ENCODE results near the gene NTMT2.
"Not testable (repeated sequence)": the region's sequence is repeated elsewhere in the genome, so short reads cannot be mapped to it uniquely, and the experiment has no call there.

The NTMT2 gene

DNA sequence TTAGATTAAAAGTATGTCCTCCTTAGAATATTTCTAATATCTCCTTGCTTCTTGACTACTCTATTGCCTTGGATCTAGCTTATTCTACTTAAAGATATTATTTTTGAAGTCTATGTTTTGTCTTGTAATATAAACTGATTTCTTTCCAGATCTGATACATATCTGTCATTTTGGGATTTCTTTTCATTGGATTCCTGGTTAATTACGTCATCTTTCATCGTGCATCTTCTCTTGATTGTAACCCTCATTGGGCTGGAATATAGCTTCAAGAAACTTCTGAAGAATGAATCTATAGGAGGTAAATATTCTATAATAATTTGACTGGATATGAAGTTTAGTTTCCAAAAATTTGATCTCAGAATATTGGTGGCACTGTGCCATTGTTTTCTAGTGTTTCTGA, 12.1 kb downstream of the NTMT2 start:
- no peak for DNase-seq (ENCODE audit: low spot score)

DNA sequence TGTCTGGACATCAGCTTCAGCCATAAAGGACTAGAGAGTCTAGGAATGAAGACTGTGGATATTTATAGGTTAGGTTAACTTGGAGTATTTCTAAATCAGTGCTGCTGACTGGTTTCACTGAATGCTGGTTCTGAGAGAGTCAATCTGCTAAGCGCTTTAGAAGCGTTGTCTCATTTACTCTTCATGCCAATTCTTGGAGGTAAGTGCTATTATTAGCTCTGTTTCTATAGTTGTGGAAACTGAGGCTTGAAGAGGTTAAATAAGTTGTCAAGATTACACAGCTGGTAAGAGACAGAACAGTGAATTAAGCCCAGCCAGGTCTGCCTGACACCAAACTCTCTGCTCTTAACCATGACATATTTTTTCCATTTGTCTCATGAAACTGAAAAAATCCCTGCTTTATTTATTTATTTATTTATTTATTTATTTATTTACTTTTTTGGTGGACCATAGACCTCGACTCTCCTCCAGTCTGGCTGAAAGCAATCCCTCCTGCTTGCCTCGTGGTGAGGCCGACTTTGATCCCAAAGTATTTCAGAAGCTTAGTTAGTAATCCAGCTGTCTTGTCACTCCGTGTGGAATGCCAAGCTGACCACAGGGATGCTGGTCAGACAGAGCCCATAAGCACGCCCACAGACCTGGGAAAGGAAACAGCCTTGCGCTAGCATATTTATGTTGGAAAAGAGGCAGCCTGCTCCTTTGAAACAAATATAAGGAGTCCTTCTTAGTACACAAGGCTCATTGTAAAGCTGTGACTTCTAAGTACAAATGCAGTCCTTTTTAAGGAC, 16.9 kb downstream of the NTMT2 start:
- DNase-seq (ENCODE audit: low spot score) = no peak

GRCh38 chr1:170164103-170164763, 18.5 kb downstream of the NTMT2 start:
- DNase-seq (ENCODE audit: low spot score) = no peak

GRCh38 chr1:170166518-170167180, 20.9 kb downstream of the NTMT2 start:
- DNase-seq (ENCODE audit: low spot score) = no peak

DNA sequence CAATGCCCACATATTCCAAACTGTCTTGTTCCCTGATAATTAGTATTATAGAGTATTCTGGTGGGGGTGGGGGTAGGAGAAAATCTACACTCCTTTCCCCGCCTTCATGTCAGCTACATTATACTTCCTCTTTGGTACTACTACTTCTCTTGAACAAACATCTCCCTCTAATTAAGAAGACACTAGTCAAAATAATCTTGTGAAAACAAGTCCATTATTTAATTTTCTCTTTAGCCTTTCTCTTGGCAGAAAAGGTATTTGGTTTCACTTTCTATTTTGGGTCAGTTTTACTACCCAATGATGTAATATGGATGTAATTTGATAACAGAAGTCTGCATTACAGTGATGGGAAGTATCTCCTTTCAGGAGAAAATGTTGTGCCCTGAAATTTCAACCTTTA, 22.5 kb downstream of the NTMT2 start:
- DNase-seq (ENCODE audit: low spot score) = no peak

- not testable (repeated sequence) for DNase-seq (ENCODE audit: low spot score)
These were observed 24.8 kb downstream of the NTMT2 start for GRCh38 chr1:170170513-170170912.

- DNase-seq (ENCODE audit: low spot score) = no peak
These were observed 28.6 kb downstream of the NTMT2 start for GRCh38 chr1:170174395-170174794.

DNA sequence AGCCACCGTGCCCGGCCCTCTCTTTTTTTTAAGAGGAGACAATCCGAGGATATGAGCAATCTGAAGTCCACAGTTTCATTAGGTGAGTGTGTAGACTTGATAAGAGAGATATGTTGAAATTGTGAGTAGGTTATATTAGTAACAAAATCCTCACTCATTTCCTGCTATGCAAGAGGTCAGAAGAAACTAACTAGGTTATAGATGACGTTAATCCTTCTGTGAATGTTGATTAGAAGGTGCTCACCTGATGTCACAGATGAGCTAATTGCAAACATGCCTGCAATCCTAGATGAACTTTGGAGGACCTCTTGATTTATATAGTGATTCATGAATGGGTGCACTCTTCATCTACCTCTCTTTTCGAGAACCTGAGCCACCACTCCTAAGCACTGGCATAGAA, 29.3 kb downstream of the NTMT2 start:
- no peak for DNase-seq (ENCODE audit: low spot score)

- no peak for DNase-seq (ENCODE audit: low spot score)
These were observed 29.7 kb downstream of the NTMT2 start for GRCh38 chr1:170175484-170175883.

DNA sequence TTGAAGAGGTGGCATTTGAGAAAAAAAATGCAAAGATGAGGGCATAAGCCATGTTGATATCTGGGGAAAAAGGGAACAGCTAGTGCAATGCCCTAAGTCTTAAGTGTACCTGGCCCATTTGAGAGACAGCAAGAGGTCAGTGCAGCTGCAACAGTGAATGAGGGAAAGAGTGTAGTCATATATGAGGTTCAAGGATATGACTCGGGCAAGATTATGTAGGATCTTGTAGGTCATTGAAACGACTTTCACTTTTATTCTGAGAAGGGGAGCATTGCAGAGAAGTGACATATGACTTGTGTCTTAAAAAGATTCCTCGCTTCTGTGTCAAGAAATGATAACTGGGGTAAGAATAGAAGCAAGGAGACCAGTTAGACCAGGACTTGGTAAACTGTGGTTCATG, 31.0 kb downstream of the NTMT2 start:
- DNase-seq (ENCODE audit: low spot score) = no peak

DNA sequence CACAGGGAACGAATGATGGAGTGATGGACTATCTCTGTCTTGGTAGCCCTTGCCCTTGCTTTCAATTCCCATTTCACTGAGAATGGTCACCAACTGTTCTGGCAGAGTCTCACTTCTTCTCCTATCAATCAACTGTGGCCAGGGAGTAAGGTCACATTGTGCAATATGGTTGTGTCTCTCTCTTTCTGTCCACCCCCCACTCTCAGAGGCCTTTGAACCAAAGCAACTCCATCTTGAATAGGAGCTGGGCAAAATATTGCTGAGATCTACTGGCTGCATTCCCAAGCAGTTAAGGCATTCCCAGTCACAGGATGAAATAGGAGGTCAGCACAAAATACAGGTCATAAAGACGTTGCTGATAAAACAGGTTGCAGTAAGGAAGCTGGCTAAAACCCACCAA, 36.7 kb downstream of the NTMT2 start:
- no peak for DNase-seq (ENCODE audit: low spot score)

DNA sequence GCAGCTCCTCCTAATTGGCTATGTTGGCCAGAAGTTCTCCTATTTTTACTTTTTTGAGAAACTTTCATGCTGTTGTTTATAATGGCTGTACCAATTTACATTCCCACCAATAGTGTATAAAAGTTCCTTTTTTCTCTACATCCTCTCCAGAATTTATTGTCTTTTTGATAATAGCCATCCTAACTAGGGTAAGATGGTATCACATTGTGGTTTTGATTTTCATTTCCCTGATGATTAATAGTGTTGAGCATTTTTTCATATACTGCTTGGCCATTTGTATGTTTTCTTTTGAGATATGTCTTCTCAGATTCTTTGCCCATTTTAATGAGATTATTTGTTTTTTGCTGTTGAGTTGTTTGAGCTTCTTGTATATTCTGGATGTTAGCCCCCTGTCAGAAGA, 46.8 kb downstream of the NTMT2 start:
- DNase-seq (ENCODE audit: low spot score) = no peak

DNA sequence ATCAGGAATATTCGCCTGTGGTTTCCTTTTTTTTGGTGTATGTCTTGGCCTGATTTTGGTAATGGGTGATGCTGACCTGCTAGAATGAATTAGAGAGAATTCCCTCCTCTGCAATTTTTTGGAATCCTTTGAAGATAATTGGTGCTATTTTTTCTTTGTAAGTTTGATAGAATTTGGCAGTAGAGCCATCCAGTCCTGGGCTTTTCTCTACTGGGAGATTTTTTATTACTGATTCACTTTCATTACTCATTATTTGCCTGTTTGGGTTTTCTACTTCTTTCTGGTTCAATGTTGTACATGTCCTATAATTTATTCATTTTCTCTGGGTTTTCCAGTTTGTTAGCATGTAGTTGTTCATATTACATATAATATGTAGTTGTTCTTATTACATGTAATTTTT, 48.7 kb downstream of the NTMT2 start:
- DNase-seq (ENCODE audit: low spot score) = no peak

DNA sequence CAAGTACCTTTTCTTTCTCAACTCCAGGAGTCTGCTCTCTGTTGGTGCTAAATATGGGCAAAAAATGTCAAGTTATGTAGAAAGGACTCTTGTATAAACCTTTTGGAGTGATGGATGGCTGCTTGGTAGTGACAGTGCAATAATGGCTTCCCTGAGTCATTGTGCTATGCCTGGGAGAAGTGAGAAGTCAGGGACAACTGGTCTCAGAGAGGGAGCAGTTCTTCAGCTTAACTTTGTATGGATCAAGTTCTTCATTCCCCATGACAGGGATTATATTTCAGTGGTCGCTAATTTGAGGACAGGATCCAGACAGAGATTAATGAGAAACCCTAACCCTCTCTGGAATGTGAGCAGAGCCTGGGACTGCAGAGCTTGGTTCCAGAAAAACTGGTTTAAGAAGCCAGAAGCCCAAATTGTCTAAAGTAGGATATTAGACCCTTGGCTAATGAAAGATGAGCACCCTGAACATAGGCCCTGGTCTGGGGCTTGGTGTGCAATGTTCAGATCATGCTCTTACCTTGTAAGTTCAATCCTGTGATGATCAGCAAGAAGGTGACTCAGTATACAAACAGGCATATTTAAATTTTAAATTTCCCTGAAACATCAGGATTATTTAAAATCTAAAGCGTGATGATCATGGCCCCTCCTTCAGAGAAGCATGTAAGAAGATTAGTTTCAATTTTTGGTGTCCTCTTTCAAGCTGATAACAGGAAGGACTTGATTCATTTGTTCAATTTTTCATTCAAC, 50.9 kb downstream of the NTMT2 start:
- no peak for DNase-seq (ENCODE audit: low spot score)

DNA sequence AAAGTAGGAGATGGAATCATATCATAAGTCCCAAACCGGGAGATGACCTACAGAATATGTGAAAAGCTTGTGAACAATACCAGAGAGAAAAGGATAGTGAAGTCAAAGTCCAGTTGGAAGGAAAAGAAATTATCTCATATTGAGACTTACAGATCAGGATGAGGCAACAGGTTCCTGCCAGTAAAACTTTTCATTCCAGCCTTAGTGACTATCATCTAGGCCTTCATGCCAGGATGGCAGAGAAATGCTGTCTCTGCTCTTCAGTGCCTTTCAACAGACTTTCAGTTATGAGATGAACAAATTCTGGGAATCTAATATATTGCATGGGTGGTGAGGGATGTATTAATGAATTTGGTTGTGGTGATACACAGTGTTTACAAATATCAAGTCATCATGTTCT, 52.3 kb downstream of the NTMT2 start:
- DNase-seq (ENCODE audit: low spot score) = no peak

DNA sequence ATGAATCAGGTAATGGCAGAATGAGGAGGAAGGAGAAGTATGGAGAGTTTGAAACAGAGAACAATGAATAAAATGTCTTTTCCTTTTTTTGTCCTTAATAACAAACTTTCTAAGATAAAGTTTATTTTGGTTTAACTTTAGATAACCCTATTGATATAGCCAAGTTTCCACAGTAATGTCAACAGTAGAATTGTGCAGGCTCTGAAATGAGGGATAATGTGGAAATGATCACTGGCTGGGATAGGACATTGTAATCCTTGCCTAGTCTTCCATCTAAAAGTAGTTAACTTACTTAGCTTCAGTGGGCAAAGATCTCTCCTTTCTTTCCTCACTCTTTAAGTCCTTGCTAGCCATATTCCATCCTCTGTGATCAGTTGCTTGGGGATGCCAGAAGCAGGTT, 52.8 kb downstream of the NTMT2 start:
- DNase-seq (ENCODE audit: low spot score) = no peak

DNA sequence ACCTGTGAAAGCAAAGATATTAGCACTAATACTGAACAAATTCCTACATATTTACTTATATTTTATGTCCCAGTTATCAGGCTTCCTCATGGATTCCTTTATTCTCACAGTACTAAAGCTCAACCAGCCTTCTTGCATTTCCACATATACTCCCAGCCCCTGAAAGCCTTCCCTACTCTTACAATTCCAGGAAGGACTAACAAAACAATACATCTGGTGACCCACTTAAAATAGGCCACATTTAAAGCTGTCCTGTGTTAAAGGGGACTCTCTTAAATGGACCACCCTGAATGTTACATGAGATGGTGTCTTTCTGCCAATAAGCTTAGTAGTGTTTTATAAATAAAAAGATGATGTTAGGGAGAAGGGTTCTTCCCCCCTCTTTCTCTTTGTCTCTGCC, 54.4 kb downstream of the NTMT2 start:
- DNase-seq (ENCODE audit: low spot score) = no peak

- no peak for DNase-seq (ENCODE audit: low spot score)
These were observed 55.0 kb downstream of the NTMT2 start for GRCh38 chr1:170200621-170201397.

DNA sequence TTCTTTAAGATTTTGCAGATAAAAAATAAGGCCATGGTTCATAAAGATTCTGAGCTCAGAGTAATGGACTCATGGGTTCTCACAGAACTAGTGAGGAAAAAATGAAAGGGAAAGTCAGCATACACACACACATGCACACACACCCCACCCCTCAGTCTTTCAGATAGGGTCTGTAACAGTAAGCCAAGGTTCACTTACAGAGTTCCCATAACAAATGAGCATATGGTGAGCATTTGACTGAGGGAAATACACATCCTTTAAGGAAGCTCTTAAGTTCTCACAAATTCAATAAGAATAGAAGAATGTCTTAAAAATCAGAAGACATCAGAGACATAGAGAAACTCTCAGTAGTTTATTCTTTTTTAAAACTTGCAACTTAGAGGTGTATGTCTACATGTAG, 57.9 kb downstream of the NTMT2 start:
- DNase-seq (ENCODE audit: low spot score) = no peak

DNA sequence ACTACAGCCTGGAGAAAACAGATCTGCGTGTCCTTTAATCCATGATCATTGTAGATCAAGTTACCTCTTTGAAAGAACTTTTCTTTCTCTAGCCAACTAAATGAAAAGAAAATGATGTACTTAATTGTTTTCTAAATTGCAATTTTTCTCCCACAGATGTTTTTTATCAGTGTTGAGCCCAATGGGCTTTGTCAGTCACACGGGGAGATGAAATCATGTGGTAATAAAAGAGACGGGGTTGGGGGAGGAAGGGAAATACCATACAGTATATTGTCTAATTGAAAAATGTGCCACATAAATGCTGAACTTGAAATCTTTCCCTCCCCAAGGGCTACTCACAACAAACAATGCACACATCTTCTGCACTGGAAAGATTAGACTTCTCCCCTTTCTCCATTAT, 58.4 kb downstream of the NTMT2 start:
- no peak for DNase-seq (ENCODE audit: low spot score)

DNA sequence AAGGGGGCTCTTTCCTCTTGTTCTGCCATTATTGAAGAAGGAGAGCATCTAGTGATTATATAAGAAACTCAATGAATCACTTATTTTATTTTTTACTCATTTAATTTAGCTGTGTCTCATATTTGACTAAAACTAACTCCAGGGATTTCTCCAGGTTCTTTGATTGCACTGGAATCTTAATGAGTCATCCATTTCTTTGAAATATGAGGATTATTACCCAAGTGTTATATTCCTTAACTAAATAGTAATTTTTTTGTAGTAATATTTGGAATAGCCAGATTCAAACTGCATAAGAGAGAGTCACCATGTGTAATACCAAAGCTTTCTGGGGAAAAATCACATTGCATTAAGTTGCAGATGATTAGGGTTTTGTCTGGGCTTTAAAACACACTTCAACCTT, 59.5 kb downstream of the NTMT2 start:
- DNase-seq (ENCODE audit: low spot score) = no peak

- no peak for DNase-seq (ENCODE audit: low spot score)
These were observed 63.4 kb downstream of the NTMT2 start for GRCh38 chr1:170209125-170209524.

Data from CD4-positive, alpha-beta T cell treated with Interleukin-15 for 4 hours (primary cell).